GM19099 (cell line): Measurements from ENCODE around the gene ADARB2.

Experiments
- POLR2A ChIP-seq: IDR thresholded peaks from 3 replicates; pipeline ENCODE4 v1.6.1; 2011; ENCODE audit warnings: low read depth; ENCODE audit not compliant: insufficient read length; ENCODE audit errors: extremely low read depth

ADARB2 gene

GRCh38 chr10:1398626-1399410, 338.5 kb downstream of the ADARB2 start:
- TF ChIP-seq POLR2A: no peak

GRCh38 chr10:1396297-1396635, 341.1 kb downstream of the ADARB2 start:
- TF ChIP-seq POLR2A: no peak

- no peak for TF ChIP-seq POLR2A
Measured at GRCh38 chr10:1395481-1396296, 341.6 kb downstream of the ADARB2 start.

GRCh38 chr10:1395025-1395480, 342.3 kb downstream of the ADARB2 start:
- no peak for TF ChIP-seq POLR2A

GRCh38 chr10:1394155-1394912, 343.0 kb downstream of the ADARB2 start:
- no peak for TF ChIP-seq POLR2A

GRCh38 chr10:1393481-1393880, 343.8 kb downstream of the ADARB2 start:
- TF ChIP-seq POLR2A: no peak

- TF ChIP-seq POLR2A: no peak
Measured at GRCh38 chr10:1392127-1392526, 345.2 kb downstream of the ADARB2 start.

- no peak for TF ChIP-seq POLR2A
Measured at GRCh38 chr10:1390200-1390599, 347.1 kb downstream of the ADARB2 start.

GRCh38 chr10:1384026-1384425, 353.3 kb downstream of the ADARB2 start:
- TF ChIP-seq POLR2A: no peak

- TF ChIP-seq POLR2A: no peak
Measured at GRCh38 chr10:1382711-1383110, 354.6 kb downstream of the ADARB2 start.

- no peak for TF ChIP-seq POLR2A
Measured at GRCh38 chr10:1381339-1381738, 356.0 kb downstream of the ADARB2 start.

GRCh38 chr10:1380088-1380671, 357.1 kb downstream of the ADARB2 start:
- TF ChIP-seq POLR2A: no peak

- TF ChIP-seq POLR2A: no peak
Measured at GRCh38 chr10:1379601-1380000, 357.7 kb downstream of the ADARB2 start.

GRCh38 chr10:1378473-1378872, 358.9 kb downstream of the ADARB2 start:
- no peak for TF ChIP-seq POLR2A
